GM21423 (cell line): ENCODE results near the gene TM7SF2.
"Not testable (repeated sequence)": the region's sequence is repeated elsewhere in the genome, so short reads cannot be mapped to it uniquely, and the experiment has no call there.

Experiments used
- ATAC-seq: cut with Tn5 transposase; IDR thresholded peaks from one replicate; pipeline ENCODE4 v1.9.1; 2021; ENCODE audit warnings: mild to moderate bottlenecking, moderate library complexity; ENCODE audit not compliant: unreplicated experiment

TM7SF2 gene

DNA sequence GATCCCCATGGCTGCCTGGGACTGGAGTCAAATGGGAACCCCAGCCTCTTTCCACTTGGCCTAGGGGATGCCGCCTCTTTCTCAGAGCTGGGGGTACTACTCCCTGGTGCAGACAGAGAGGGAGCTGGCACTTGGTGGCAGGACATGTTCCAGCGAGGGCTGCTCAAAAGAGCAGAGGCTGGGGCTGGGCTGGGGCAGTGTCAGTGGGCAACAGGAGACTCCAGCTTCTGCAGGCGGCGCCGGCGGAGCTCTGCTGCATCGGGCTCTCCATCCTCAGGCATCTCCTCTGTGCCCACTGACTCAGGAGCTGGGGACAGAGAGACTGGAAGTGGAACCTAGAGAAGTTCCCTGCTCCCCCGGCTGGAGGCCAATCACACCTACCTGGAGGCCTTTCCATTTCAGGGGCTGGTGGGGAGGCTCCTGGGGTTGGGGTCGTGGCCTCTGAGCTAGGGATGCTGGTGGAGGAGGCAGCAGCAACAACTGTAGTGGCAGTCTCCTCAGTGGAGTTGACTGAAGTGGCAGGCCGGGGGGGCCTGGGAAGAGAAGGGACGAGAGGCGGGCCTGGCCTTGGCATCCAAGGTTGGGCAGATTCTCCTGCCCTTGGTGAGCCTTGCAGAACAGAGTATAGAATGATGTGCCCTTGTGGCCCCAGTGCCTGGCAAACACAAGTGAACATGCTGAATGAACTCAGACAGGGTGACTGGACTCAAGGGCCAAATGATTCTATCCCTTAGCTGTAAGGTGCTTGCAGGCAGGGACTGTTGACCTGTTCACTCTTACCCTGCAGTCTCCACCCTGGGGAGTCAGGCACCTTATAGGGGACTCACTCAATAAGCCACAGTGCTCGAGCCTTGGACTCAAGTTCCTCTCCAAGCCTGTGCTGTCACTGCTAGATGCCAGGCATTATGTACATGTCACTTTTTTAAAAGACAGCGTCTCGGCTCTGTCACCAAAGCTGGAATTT is 16.8 kb downstream of the TM7SF2 start:
- ATAC-seq = no peak

- no peak for ATAC-seq
Measured at GRCh38 chr11:65129649-65130441, 18.2 kb downstream of the TM7SF2 start.

GRCh38 chr11:65130631-65131416 is 19.2 kb downstream of the TM7SF2 start:
- no peak for ATAC-seq

DNA sequence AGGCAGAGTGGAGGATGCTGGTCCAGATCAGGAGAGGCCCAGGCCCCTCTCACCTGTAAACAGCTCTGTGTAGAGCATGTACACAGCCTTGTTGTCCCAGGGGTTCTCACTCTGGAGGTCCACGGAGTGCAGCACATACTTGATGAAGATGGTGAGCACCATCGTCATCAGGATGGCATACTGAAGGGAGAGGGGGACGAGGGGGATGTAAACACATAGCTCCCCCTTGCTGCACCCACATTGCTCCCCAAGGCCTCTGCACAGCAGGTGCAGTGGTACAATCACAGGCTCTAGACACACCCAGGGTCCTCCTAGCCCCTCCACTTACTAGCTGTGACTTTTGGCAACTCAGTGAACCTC is 19.7 kb downstream of the TM7SF2 start:
- ATAC-seq = no peak

- no peak for ATAC-seq
Measured at GRCh38 chr11:65131895-65132237, 20.2 kb downstream of the TM7SF2 start.

DNA sequence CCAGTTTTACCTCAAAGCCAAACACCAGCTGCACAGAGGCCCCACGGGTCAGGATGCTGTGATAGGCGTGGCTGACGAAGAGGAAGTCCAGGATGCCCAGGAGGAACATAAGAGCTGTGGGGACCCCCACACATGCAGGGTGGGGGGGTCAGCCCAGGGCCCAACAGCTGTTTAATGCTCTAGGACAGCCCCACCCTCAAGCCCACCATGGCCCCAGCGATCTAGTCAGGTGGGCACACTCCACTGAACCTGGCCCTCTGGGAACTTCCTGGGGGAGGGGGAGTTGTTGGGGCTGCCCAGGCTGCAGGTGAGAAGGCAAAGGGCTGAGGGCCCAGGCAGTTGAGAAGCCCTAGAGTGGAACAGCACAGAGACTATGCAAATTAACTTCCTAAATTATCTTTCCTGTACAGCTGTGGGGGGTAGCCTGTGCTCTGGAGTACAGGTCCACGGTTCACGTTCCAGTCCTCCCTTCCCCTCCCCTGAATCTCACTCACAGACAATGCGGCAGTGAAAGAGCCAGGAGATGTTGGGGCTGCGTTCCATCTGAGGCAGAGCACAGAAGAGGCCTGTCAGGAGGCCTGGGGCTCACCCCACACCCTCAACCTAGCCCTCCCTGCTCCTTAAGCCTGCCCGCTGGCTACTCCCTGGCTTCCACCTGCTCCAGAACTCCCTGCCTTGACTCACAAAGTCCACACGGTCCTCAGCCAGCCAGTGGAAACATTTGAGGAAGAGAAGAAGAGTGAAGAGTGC is 20.7 kb downstream of the TM7SF2 start:
- ATAC-seq = peak; percentile 30

DNA sequence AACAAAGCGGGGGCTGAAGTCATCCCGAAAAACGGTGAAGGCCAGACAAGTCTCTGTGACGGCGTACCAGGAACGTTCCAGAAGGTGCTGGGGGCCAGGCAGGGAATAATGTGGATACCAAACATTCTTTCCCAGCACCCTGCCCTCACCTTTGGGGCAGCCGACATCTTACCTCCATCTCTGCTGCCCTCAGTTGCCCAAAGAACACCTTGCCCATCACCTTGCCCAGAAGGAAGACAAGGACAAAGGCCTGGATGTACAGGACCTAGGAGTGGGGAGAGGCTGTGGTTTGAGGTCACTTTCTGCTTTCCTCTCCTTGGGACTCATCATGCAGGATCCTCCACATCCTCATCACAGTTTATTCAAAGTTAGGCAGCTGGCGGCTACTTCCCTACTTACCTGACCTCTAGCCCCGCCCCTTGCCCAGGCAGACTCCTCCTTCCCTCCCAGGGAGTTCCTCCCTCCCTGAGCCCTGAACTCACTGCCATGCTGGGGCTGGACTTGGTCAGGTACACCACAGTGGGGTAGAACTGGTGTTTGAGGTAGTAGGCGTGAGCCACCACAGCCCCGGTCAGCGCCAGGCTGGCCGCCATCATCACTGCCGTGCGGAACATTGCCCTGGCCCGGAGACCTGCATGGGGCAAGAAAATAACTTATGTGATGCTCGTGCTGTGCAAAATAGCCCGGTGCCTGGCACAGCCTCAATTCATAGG is 21.5 kb downstream of the TM7SF2 start:
- no peak for ATAC-seq

GRCh38 chr11:65133724-65134123 is 22.1 kb downstream of the TM7SF2 start:
- no peak for ATAC-seq

DNA sequence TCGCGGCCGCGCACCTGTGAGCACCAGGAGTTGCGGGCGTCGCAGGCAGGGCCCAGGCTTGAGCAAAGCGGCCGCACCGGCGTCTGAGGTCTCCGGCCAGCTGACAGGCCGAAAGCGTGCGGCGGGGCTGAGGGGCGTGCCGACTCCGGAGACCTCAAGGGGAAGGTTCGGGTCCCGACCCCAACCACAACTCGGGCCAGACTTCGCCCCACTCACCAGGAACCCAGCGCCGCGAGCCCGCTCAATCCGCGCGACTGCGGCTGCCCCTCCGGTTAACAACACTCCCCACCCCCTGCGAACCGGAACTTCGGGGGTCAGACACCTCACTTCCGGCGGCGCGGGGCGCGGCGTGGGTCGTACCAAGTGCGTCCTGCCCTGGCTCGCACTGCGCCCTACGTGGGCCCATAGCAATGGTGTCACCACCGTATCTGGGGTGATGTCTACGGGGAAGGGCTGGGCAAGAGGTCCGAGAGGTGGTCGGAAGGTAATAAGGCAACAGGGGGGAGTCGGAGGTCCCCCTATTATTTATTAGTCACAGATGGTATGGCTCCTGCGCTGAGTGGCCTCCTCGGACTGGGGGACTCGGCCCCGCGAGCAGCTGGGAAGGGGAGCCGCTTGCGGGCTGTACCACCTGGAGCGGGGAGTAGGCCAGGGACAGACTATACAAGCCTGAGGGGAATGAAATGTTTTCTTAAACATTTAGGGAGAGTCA is 22.7 kb downstream of the TM7SF2 start, which contains the start of gene SYVN1:
SYVN1 (minus strand) TSS at position 280 of the 712 bp plus-strand sequence. CDS start 918 bp downstream, outside the sequence.
- ATAC-seq = peak; percentile 51

- peak; percentile 60 for ATAC-seq
Measured at GRCh38 chr11:65134952-65135632, 23.4 kb downstream of the TM7SF2 start.

GRCh38 chr11:65135633-65136145 is 24.0 kb downstream of the TM7SF2 start:
- ATAC-seq = no peak

- ATAC-seq = no peak
Measured at GRCh38 chr11:65136515-65137096, 24.9 kb downstream of the TM7SF2 start.

- no peak for ATAC-seq
Measured at GRCh38 chr11:65141896-65142494, 30.3 kb downstream of the TM7SF2 start.

DNA sequence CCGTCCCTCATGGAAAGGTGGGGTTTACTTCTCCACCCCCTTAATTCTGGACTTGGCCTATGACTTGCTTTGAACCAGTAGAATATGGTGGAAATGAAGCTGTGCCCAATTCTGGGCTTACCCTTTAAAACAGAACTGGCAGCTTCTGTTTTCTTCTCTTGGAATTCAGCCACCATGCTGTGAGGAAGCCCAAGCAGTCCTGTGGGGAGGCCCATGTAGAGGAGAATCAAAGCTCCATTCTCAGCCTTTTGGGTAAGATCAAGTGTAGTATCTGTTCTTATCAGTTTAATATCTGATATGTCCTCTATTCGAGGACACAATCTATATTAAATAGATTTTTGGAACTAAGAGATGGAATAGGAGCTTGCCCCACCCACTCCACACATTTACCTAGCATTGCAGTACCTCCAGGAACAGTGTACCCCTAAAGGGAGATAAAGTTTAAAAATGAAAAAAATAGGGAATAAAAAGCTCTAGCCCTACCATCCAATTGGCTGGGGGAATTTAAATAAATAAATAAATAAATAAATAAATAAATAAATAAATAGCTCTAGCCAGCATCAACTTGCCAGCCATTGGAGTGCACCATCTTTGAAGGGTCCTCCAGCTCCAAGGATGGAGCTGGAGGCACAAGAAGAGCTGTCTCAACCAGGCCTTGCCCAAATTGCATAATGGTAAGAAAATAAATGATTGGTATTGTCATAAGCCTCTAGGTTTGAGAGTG is 35.8 kb downstream of the TM7SF2 start:
- no peak for ATAC-seq

GRCh38 chr11:65148657-65149056 is 37.0 kb downstream of the TM7SF2 start:
- no peak for ATAC-seq

DNA sequence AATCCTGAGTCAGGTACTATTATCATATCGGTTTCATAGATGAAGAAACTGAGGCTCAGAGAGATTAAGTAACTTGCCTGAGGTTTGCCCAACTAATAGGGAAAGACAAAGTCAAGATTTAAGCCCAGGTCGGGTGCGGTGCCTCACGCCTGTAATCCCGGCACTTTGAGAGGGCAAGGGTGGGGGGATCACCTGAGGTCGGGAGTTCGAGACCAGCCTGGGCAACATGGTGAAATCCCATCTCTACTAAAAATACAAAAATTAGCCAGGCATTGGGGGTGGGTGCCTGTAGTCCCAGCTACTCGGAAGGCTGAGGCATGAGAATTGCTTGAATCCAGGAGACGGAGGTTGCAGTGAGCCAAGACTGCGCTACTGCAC is 38.4 kb downstream of the TM7SF2 start:
- ATAC-seq = not testable (repeated sequence)
